Skin epidermis (tissue), 12 donors: ENCODE results near the gene TAC4.

Source experiments
- H3K27ac ChIP-seq, 21 experiments: fragments of 200-600 bp; sonication (generic) in 11 of 21; one replicate each; pipeline ENCODE4 v1.5.0; 2020; ENCODE audit warnings: mild to moderate bottlenecking in 3 of 21, inconsistent platforms in 2 of 21, moderate library complexity in 2 of 21
- H3K4me3 ChIP-seq, 7 experiments: fragments of 200-600 bp; sonication (generic) in 2 of 7; one replicate each; pipeline ENCODE4 v1.5.0; 2020; ENCODE audit warnings: inconsistent platforms in 2 of 7, mild to moderate bottlenecking in 2 of 7, moderate library complexity in 1 of 7

The TAC4 gene

DNA sequence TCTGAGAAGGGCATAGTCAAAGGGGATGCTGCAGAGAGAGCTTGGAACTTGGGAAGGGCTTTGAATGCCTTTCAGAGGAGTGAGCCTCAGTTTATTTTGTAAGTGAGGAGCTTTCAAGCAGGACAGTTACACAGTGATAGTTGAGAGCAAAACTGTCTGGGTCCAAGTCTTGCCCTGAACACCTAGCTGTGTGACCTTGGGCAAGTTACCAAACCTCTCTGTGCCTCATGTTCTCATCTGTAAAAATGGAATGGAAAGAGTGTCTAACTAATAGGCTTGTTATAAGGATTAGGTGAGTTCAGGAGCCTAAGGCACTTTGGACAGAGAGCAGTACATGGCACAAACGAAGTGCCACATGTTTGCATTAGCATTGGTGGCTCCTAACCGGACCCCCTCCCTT is 27.0 kb upstream of the TAC4 start:
- H3K4me3 ChIP-seq, result no peak overlapping the region
- no peak overlapping the region for H3K27ac ChIP-seq

- Histone ChIP-seq H3K4me3 (no peak overlapping the region), H3K27ac (no peak overlapping the region)
Observed at GRCh38 chr17:49873926-49874325, 26.1 kb upstream of the TAC4 start.

DNA sequence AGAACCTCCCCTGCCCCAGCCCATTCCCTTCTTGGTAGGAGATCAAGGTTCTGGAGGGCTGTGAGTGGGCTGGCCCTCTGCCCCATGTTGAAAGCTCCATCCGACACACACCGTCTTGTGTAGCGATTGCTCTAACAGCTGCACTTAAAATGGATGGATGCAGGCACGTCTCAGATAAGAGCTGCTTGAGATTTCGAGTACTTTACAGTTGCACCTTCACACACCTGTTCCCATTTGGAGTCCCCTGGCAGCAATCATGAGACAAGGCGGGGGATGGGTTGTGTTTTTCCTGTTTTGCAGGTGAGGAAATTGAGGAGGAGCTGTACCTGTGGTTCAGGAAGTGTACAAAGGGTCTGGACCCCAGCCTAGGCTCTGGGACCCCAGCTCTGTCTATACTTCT is 25.6 kb upstream of the TAC4 start:
- no peak overlapping the region for H3K4me3 ChIP-seq
- no peak overlapping the region for H3K27ac ChIP-seq

GRCh38 chr17:49872754-49873377 is 25.0 kb upstream of the TAC4 start:
- no peak overlapping the region for H3K4me3 ChIP-seq
- no peak overlapping the region for H3K27ac ChIP-seq

GRCh38 chr17:49871211-49871610 is 23.3 kb upstream of the TAC4 start:
- no peak overlapping the region for H3K27ac ChIP-seq

GRCh38 chr17:49870298-49870697 is 22.4 kb upstream of the TAC4 start:
- Histone ChIP-seq H3K27ac (no peak overlapping the region), H3K4me3 (no peak overlapping the region)

More at GRCh38 chr17:49871211-49871610, 23.3 kb upstream of the TAC4 start:
- H3K4me3 ChIP-seq, result no peak overlapping the region

DNA sequence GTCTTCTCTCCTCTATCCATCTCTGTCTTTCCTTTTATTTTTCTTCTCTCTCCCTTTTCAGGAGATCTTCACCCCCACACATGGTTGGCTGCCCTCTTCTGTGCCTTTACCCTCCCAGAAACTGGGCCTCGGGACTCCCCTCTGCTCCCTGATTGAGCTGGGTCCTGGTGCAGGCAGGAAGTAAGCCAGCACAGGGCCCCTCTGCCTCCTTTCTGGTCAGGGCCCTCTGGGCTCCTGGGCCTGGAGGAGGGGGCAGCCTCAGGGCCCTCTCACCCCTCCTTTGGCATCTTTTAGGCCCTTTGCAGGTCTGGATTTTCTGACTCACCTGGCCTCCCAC is 21.1 kb upstream of the TAC4 start:
- no peak overlapping the region for H3K4me3 ChIP-seq
- H3K27ac ChIP-seq, result no peak overlapping the region

DNA sequence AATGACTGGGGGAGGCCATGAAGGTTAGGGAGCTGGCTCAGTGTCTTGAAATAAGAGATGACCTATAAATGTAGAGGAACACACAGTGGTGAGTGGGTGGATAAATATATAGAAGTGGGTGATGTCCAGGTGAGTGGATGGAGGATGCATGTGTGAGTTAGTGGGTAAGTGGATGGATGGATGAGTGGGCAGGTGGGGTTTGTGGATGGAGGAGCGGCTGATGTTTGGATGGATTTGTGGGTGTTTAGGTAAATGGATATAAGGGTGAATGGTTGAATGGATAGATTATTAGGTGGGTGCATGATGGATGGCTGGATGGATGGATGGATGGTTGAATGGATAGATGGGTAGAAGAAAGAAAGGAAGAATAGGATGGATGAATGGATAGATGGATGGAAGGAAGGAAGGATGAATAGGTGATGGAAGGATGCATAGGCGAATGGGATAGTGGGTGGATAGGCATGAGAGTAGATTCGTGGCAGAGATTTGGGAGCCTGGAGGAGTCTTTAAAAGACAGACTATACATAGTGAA is 19.1 kb upstream of the TAC4 start:
- H3K4me3 ChIP-seq, result no peak overlapping the region
- no peak overlapping the region for H3K27ac ChIP-seq

GRCh38 chr17:49866019-49866380 is 18.1 kb upstream of the TAC4 start:
- H3K27ac ChIP-seq, result no peak overlapping the region
- no peak overlapping the region for H3K4me3 ChIP-seq

DNA sequence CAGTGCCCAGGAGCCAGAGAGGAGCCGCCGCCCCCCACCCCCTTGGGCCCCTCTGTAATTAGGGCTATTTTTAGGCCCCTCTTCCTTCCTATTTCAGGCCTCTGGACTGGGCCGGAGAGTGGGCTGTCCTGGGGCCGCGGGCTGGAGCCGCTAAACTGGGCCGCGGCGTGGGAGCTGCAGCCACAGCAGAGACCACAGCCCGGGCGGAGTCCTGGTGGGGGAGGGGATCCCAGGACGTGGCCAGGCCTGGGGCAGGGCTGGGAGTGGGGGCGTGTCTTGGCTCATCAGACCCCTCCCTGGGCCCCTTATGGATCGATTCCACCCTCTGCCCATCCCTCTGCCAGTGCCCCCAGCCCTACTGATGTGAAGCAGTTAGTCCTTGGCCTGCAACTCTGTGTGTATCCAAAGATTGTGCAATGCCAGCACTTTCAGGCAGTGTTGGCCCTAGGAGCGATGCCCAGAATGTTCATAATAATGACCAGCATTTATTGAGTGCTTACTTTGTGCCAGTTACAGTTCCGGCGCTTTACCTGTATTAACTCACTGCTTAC is 15.0 kb upstream of the TAC4 start:
- H3K27ac ChIP-seq, result no peak overlapping the region

DNA sequence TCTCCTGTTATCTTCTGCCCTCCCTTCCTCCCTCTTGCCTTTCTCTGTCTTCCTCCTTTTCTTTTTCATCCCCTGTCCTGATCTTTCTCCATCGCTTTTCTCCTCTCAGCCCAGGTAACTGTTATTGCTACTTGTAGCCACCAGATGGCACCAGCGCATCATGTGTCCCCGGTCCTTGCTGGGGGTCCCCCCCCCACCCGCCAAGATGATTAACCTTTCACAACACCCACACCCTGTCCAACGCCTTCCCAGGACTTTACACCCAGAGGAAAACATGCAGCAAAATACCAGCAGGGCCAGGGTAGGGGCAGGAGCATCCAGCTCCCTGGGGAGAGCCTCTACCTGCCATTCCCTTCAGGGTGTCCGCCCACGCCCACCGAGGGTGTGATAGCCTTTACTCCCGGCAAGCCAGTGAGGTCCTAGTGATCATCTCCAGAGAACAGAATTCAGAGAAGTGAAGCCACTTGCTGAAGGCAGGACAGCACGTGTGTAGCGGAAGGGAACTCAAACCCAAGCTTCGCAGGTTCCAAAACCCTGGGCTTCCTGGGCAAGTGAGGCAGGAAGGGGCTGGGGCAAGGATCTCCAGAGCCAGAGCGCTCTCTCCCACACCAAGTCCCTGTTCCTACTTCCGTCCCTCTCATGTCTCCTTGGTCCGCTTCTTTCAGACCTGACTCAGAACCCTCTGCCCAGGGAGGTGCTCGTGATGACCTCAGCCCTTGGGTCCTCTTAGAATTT is 13.4 kb upstream of the TAC4 start:
- H3K27ac ChIP-seq, result no peak overlapping the region
- no peak overlapping the region for H3K4me3 ChIP-seq

More for the DNA sequence above, 15.0 kb upstream of the TAC4 start:
- no peak overlapping the region for H3K4me3 ChIP-seq

DNA sequence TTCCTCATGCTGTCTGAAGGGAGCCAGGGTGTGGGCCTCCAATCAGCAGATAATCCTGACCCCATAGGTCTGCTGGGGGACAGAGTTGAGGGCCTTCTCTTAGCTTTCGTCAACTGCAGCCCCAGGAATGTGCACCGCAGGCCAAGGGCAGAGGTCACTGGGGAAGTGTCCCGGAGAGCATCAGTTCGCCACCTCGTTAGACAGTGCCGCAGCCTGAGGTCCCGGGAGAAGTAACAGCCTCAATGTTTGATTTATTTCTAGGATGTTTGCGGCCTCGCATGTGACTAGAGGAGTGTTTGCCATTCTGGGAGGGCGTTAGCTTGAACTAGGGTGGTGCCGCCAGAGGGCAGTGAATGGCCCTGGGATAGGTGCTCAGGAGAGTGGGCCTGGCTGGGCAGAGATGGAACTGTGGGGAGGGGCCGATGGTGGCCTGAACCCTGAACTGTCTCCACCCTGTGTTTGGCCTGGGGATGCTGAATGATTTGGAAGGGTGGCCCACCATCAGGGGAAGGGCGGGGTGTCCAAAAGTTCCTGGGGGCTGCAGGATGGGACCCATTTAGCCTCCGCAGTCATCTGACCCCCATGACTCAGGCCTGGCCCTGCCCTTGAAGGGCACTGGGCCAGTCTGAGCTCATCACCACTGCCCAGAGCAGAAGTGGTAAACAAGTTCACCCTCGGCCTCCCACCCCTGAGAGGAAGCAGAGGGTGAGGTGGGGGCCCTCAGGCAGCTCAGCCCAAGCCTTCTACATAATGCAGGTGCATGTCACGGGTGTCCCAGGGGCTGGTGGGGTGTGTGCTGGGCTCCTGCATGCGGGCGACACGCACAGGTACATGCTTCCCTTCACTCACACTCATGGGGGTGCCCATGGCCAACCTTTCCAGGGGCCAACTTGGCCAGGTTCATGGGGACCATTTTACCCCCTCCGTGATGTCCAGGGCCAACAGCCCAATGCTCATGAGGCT is 12.4 kb upstream of the TAC4 start:
- H3K27ac ChIP-seq, result no peak overlapping the region
- H3K4me3 ChIP-seq, result no peak overlapping the region

DNA sequence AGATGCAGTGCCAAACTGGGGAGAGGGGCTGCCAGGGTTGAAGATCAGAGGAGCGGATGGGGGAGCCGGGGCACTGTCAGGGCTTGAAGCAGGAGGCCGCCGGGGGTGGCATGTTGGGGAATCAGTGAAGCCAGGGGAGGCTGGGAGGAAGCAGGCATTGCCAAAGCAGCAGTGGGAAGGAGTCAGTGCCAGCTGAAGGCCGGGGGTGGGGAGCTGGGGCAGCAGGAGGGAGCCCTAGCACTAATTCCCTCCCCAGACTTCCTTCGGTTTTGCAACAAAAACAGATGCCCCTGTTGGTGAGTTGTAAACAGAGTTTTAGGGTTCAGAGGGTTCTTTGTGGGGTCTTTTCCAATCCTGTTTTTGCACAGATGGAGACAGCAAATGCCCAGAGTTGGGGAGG is 10.9 kb upstream of the TAC4 start:
- H3K4me3 ChIP-seq, result no peak overlapping the region
- H3K27ac ChIP-seq, result no peak overlapping the region

- Histone ChIP-seq H3K4me3 (no peak overlapping the region), H3K27ac (no peak overlapping the region)
Observed at GRCh38 chr17:49854126-49854525, 6.3 kb upstream of the TAC4 start.

DNA sequence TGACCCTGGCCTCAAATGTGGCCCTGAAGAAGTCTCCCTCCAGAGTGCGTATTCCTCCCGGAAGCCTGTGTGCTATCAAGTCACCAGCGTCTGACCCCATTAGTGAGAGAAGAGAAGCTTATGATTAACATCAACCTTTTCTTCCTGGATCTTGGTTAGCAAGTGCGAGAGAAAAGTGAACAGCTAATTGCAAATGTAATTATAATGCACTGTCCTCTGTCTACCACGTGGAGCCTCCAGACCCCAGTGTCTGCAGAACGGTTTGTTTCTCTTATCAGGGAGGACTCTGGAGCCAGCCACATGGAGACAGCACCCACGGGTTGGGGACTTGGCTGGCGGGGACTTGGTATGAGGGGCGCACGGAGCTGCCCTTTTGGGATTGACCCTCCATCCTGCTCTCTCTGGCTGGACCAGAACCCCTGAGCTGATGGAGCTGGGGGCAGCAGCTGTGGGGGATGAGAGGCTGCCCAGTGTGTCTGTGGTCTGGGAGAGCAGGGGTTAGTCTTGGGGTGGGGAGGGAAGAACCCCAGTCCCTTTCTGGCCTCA is 5.7 kb upstream of the TAC4 start:
- Histone ChIP-seq H3K27ac (no peak overlapping the region), H3K4me3 (no peak overlapping the region)

DNA sequence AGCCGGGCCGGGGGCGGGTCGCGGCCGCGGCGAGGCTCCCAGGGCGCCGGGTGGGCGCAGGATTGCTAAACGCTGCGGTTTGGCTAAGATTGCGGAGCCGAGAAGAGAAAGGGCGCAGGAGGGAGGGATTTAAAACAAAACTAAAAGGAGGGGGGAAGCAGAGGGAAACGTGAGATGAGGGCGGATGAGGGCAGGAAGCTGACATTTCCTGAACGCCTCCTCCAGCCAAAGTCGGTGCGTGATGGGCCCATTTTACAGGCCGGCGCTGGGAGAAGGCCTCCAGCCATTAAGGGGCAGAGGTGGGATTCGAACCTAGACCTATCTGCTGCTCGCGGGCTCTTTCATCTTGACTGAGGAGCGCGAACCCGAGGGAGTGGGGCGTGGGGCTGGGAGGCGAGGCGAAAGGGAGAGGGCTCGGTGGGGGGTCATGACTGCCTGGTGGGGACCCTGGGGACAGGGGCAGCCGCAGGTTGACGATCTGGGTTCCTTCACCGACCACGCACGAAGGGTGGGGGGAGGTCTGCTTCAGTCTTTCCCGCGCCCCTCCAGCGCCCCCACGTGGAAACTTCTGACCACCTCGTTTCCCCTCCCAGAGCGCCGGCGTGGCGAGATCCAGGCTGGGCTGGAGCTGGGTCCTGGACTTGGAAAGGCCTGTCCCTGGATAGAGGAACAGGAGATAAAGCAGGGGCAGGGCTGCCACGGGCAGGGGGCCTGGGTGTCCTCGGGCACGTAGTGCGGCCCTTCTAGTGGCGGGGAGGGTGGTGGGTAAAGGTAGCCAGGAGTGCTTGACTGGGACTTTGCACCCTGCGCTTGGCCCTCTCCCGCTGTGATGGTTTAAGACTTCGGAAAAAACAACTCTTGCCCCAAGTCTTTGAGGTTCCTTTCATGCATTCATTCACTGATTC is 3.8 kb upstream of the TAC4 start:
- Histone ChIP-seq H3K4me3 (peak overlapping the region; percentile 37 to 61 (median 43)), H3K27ac (peak overlapping the region in 20 of 21 experiments; percentile 34 to 81 (median 57))

DNA sequence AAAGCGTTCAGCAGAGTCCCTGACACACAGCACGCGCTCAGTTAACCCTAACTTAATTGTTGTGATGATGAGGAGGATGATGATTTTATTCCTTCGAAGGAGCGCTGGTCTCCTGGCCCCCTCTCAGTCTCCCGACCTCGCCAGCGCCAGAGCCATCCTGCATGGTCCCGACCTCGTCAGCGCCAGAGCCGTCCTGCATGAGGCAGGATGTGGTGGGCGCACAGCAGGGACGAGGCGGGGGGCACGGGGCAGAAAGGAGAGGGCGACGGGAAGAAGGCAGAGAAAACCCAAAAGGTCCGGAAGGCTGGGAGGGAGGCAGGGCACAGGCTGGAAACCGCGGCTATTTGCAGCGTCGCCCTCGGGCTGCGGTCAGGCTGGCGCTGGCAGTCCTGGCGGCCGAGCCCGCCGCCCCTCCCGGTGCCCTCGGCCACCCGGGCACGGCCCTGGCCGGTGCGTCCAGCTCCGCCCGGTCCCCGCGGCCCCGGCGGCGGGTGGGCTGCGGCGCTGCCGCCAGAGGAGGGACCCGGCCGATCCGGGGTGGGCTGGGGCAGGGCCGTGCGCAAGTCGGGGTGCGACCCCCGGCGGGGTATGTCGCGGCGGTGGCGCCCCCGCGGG is 3.0 kb upstream of the TAC4 start:
- peak overlapping the region in 16 of 21 experiments; percentile 40 to 81 (median 57) for H3K27ac ChIP-seq
- H3K4me3 ChIP-seq, result peak overlapping the region in 6 of 7 experiments; percentile 37 to 61 (median 46)

GRCh38 chr17:49850218-49850610 is 2.3 kb upstream of the TAC4 start:
- Histone ChIP-seq H3K4me3 (no peak overlapping the region), H3K27ac (peak overlapping the region in 2 of 21 experiments; percentile 72 to 80)
